Epithelial cell of esophagus (primary cell): Measurements from ENCODE around the gene IRF2.

Source experiments
- DNase-seq: peaks from one replicate; pipeline ENCODE4 v3.0.0; 2010; ENCODE audit warnings: low read depth
- H3K4me3 ChIP-seq: 2 replicates; pipeline ENCODE4 v1.5.1; 2011; ENCODE audit warnings: mild to moderate bottlenecking, low read length, control low read depth
- TF ChIP-seq, protein P1 (sequence below): IDR thresholded peaks from 2 replicates; pipeline ENCODE4 v1.5.1; 2011; ENCODE audit warnings: low read depth, mild to moderate bottlenecking, low read length, control low read depth, inconsistent platforms; ENCODE audit not compliant: insufficient read depth; ENCODE audit errors: missing control alignments

Gene IRF2

DNA sequence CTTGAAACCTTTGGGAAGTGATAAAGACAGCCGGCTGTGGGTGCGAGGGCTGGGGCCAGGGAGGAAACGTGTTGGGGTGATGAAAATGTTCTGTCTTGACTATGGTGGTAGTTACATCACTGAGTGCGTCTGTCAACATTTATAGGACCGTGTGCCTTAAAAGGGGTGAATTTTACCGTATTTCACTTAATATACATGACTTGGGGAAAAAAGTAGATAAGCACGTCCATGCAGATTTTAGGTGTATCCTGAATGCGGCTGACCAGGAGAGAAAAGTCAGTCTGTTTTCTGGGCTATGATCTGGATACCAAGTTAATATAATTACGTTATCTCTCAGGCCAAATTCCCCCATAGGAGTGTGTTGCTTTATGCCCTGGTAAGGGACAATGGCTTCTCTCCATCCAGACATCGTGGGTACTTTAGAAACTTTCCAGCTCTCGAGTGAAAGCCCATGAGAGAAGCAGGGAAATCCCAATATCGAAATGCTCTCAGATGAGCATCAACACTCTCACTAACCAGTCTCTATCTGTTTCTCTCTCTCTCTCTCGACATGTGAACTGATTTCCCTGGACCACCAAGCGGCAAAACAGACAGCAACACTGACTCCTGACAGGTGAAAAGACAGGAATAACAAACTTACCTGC lies 71.5 kb downstream of the IRF2 start:
- no peak for DNase-seq
- H3K4me3 ChIP-seq, result no peak overlapping the region

DNA sequence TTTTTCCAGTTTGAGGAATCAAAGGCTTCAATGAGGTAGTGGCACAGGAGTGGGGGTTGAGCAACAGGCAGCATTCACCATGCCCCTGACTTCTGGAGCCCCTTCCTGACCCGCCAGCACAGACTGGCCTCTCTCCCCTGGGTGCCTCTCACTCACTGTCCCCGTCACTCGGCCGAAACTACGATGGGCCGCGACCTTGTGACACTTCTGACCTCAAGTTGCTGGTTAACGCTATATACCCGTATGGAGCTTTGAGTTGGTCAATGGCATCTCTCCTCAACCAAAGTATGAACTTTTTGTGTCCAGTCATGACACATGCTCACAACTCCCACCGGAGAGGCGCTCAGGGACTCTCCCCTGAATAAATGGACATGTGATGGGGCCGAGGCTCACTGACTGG lies 72.1 kb downstream of the IRF2 start:
- no peak for DNase-seq
- TF ChIP-seq, protein P1, sequence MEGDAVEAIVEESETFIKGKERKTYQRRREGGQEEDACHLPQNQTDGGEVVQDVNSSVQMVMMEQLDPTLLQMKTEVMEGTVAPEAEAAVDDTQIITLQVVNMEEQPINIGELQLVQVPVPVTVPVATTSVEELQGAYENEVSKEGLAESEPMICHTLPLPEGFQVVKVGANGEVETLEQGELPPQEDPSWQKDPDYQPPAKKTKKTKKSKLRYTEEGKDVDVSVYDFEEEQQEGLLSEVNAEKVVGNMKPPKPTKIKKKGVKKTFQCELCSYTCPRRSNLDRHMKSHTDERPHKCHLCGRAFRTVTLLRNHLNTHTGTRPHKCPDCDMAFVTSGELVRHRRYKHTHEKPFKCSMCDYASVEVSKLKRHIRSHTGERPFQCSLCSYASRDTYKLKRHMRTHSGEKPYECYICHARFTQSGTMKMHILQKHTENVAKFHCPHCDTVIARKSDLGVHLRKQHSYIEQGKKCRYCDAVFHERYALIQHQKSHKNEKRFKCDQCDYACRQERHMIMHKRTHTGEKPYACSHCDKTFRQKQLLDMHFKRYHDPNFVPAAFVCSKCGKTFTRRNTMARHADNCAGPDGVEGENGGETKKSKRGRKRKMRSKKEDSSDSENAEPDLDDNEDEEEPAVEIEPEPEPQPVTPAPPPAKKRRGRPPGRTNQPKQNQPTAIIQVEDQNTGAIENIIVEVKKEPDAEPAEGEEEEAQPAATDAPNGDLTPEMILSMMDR, result no peak
- no peak overlapping the region for H3K4me3 ChIP-seq

More for the DNA sequence above, 71.5 kb downstream of the IRF2 start:
- TF ChIP-seq, protein P1, result no peak

DNA sequence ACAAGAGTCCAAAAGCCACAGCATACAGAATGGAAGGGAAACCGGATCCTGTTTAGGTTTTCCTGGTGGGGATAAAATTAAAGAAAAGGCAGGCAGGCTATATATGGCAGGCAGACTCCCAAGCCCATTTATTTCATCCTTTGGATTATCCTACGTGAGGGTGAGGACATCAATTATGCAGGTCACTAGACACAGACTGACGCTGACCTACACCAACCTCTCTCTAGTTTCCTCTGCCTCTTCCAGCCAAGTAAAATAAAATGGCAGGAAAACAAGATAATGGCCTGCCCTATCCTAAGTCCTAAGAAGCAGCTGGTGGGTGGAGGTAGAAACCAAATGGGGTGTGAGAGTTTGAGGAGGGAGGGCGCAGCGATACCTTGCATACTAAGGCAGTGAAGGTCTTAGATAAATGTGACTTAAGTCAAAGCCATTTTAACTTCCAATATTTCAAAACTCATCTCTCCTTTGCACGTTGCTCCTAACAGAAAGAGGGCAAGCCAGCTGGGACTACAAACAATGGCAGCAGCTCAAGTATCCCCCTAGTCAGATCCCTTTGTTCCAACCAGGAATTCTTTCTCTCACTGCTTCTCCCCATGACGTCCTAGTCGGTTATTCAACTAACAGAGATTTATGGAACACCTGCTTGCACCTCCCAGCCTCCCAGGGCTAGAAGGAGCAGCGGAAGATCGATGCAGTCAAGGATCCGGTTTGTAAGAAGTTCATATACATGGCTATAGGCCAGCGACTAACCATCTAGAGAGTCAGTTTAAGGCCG lies 72.8 kb downstream of the IRF2 start:
- H3K4me3 ChIP-seq, result no peak overlapping the region
- TF ChIP-seq, protein P1, result no peak
- no peak for DNase-seq

DNA sequence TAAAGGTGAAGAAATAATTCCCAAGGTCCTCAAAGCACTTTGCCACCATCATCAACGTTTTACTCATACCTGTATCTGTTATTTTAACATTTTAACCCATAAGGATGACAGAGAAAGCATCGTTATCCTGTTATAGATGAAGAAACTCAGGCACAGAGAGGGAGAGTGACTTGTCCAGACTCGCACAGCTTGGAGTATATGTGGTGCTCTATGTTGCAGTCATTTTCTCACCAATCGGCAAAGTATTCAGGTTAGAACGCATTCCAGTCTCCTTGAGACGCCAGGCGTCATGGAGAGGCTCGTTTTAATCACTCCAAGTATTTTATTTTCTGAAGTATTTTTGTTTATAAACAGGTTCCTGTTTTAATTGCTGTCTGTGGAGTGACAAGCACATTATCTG lies 73.5 kb downstream of the IRF2 start:
- DNase-seq, result peak; percentile 94
- H3K4me3 ChIP-seq, result no peak overlapping the region
- TF ChIP-seq, protein P1, result no peak

DNA sequence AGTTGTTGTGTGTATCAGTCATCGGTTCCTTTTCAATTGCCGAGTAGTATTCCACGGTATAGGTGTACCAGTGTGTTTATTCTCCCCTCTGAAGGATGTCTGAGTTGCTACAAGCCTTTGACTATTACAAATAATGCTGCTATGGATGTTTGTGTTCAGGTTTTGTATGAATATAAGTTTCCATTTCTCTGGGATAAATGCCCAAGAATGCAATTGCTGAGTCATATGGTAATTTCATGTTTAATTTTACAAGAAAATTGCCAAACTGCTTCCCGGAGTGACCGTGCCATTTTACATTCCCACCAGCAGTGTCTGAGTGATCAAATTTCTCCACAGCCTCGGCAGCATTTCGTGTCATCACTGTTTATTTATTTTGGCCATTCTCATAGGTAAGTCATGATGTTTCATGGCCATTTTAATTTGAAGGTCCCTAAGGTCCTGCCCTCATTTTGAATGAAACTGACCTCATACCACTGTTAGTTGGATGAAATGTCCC lies 73.9 kb downstream of the IRF2 start:
- DNase-seq, result peak; percentile 89
- no peak overlapping the region for H3K4me3 ChIP-seq
- TF ChIP-seq, protein P1, result peak; percentile 33

DNA sequence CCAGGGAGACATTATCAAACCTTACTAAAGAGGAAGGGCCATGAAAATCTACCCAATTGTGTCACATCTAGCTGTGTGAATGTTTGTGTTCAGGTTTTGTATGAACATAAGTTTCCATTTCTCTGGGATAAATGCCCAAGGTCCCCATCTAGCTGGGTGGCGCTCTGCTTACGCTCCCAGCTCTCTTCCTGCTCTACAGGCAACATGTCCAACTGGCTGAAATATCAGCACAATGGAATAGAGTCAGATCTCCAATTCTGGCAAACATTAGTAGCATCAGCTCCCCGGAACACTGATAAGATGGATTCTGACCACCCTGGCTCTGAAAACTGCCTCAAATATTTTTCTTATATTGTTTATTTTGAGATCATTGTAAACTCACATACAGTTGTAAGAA lies 74.8 kb downstream of the IRF2 start:
- H3K4me3 ChIP-seq, result no peak overlapping the region
- no peak for DNase-seq
- TF ChIP-seq, protein P1, result no peak
